ENCODE measurements around the gene KCNQ1.

Gene KCNQ1

DNA sequence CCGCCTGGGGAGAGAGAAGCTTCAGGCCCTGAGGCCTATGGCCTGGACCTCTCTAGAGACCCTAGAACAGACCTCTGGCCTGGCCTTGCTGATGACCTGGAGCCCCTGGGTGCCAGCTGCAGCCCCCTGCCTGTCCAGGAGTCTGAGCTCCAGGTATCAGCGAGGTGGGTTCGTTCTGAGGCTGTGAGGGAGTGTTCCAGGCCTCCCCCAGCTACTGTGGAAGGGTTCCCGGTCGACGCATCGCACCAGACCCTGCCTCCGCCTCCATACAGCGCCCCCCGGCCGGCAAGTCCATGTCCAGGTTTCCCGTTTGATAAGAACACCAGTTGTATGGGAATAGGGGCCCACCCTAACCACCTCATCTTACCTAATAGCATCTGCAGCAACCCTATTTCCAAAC lies 111.1 kb downstream of the KCNQ1 start:
- no peak overlapping the region for H3K27ac ChIP-seq
- TF ChIP-seq, protein P1, sequence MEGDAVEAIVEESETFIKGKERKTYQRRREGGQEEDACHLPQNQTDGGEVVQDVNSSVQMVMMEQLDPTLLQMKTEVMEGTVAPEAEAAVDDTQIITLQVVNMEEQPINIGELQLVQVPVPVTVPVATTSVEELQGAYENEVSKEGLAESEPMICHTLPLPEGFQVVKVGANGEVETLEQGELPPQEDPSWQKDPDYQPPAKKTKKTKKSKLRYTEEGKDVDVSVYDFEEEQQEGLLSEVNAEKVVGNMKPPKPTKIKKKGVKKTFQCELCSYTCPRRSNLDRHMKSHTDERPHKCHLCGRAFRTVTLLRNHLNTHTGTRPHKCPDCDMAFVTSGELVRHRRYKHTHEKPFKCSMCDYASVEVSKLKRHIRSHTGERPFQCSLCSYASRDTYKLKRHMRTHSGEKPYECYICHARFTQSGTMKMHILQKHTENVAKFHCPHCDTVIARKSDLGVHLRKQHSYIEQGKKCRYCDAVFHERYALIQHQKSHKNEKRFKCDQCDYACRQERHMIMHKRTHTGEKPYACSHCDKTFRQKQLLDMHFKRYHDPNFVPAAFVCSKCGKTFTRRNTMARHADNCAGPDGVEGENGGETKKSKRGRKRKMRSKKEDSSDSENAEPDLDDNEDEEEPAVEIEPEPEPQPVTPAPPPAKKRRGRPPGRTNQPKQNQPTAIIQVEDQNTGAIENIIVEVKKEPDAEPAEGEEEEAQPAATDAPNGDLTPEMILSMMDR (conservative IDR thresholded peaks at IDR 0.05) = no peak

DNA sequence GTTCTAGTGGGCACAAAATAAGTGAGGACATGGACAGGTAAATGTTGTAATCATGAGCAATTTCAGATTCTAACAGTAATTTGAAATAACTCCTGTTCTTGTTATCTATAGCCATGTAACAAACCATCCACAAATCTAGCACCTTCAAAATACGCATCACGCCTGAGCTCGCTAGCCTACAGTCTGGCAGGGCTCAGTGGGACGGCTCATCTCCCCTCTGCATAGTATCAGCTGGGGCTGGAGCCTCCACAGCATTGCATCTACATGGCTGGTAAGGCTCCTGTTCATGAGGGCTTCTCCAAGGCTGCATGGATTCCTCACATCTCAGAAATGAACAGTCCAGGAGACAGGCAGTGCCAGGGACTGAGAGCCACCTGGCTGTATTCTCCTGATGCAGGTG lies 112.6 kb downstream of the KCNQ1 start:
- H3K27ac ChIP-seq = no peak overlapping the region
- TF ChIP-seq, protein P1 (conservative IDR thresholded peaks at IDR 0.05) = no peak

DNA sequence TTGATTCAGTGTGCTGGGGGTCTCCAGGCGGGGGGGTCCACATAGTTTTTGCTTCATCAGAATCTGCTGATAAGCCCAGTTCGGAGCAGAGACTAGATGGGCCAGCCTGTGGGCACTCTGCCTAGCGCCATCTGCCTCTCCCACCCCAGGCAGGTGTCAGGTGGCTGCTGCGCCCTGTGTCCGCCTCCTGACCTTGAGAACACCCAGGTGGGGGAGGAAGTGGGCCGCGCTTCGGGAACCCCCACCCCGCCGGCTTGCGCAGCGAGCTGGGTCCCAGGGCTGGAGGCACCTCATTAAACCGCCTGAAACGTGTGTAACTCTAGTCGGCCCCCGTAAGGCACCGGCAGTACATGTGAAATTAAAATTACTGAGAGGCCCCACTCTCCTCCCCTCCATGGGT lies 113.6 kb downstream of the KCNQ1 start:
- H3K27ac ChIP-seq = no peak overlapping the region
- TF ChIP-seq, protein P1 (conservative IDR thresholded peaks at IDR 0.05) = no peak

DNA sequence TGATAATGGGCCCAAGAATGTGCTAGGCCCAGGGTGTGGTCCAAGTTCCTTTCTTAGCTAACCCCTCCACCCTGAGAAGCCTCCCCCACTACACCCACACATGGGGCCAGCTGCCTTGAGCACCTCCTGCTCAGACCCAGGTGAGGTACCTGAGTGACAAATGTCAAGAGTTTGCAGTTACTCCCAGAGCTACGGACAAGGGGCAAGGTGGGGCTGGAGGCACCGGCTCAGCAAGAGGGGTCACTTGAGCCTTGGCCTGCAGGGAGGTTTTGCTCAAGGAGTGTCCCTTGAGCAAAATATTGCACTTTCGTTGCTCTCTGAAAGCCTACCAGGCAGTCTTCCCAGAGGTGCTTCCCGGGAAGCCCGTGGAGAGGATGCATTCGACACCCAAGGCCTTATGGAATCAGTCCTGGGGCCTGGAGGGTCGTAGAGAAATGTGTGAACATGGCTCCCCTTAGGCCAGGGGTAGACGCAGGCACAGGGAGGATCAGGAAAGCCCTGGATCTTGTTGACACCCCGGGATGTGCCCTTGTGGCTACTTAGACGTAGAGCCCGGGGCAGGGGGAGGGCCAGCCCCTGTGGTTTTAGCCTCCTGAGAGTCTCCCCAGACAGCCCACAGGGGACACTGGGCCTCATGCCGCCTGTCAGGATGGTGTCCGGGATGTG lies 114.2 kb downstream of the KCNQ1 start:
- TF ChIP-seq, protein P1 (conservative IDR thresholded peaks at IDR 0.05) = no peak

DNA sequence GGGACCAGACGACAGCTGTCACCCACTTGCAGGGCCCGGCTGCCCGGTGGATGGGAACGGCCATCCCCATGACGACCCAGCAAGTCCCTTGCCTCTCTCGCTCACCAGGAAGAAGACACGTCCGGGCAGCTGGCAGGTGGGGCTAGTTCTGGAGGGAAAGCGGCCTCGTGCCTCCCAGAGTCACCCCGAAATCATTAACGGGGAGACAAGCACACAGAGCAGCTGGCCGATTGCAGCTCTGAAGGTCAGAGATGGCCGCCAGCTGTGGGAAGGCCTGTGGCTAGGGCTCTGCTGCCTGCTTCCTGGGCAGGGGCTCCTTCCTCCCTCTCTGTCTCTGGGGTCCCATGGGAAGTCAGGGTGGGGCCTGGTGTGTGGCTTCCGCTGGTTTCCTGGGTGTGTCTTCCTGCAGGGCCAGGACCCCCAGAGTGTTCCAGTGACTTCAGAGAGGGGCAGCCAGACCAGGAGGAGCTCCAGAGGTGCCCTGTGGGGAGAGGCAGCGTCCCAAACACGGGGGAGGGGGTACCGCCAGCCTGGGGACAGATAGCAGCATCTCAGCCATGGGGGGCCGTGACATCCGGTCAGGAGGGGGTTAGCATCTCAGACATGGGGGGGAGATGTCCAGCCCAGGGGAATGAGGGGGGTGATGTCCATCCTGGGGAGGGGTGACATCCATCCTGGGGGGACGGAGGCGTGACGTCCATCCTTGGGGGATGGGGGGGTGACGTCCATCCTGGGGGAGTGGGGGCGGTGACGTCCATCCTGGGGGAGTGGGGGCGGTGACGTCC lies 114.9 kb downstream of the KCNQ1 start:
- TF ChIP-seq, protein P1 (conservative IDR thresholded peaks at IDR 0.05) = no peak
- no peak overlapping the region for H3K27ac ChIP-seq

More for the DNA sequence above, 114.2 kb downstream of the KCNQ1 start:
- H3K27ac ChIP-seq = no peak overlapping the region

DNA sequence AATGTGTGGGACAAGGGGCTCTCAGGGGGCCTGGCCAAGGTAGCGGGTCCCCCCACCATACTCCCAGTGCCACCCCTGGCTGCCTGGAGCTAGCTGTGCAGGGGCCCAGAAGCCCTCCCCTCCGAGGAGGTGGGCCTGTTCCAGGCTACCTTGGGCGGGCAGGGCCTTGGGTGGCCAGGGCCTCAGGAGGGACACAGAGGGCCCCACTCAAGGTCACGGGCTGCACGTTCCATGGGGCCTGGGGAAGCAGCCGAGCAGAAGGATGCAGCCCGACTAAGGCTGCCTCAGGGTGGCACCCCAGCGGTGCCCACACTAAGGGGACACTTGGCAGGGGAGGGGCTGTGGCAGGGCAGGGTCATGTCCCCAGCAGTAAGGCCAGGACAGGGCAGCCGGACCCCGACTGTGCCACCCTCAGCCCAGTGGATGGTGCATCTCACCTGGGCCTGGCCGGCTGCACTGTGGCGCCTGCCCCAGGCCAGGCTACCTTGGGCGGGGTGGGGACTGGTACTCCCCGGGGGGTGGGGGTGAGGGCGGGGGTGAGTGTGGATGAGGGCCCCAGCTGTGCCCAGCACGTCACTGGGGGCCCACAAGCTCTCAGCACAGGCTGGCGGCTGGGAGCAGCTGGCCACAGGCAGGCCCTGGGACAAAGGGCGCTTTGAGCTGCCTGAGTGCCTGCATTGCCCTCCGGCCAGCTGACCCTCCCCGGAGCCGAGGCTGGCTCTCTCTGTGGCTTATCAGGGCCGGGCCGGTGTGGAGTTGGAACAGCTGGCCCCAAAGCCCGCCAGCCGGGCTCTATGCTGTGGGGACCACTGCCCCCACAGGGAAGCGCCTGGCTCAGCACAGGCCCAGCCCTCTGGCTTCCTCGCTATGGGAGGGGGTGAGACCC lies 117.1 kb downstream of the KCNQ1 start:
- H3K27ac ChIP-seq = no peak overlapping the region
- TF ChIP-seq, protein P1 (conservative IDR thresholded peaks at IDR 0.05) = no peak

DNA sequence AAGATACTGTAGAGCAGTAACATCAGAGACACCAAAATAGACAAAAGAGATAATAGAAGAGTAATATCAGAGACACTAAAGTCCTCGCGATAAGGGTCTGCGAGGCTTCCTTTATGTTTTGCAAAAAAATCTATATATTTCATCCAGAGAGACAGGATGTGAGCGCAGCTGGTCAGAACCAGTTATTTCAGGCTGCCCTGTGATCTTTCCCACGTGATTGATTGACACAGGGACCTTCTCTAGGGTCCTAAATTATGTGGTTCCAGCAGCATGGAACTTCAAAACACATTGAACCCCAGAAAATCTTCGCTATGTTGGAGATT lies 118.0 kb downstream of the KCNQ1 start:
- H3K27ac ChIP-seq = no peak overlapping the region
- TF ChIP-seq, protein P1 (conservative IDR thresholded peaks at IDR 0.05) = no peak

Data from VCaP (cell line).